HepG2 (cell line): ENCODE measurements around the gene CD302. TPM values are rescaled to one million over a fixed set of nuclear protein-coding genes. Genes with fewer than 3 reads are reported as not detected.

ENCODE experiments used
- ATAC-seq: fragments of 200-7000 bp; cut with Tn5 transposase; 3 replicates; pipeline ENCODE4 v1.9.1; 2020; ENCODE audit warnings: mild to moderate bottlenecking, moderate library complexity
- BruUV-seq: library from RNA; stranded (reverse); fragments of 400-500 nt; replicated peaks from 2 replicates; lab custom pipeline; 2021; lab: Mats Ljungman, UMichigan
- CTCF ChIA-PET: fragments of 300-600 bp; formaldehyde crosslinking; extraction: SDS; loops from one replicate; lab custom pipeline; 2021; ENCODE audit warnings: low total read pairs, inconsistent platforms, low intra/inter-chr PET ratio; lab: Yijun Ruan, JAX
- POLR2A ChIA-PET: fragments of 350-600 bp; sonication (Branson Sonifier 250); formaldehyde crosslinking; loops from one replicate; lab custom pipeline; 2020; ENCODE audit warnings: antibody characterized with exemption, inconsistent platforms; lab: Yijun Ruan, JAX
- DNase-seq: peaks from one replicate; pipeline ENCODE4 v3.0.0-alpha.2; 2015; ENCODE audit warnings: low spot score
- FAIRE-seq: peaks from 3 replicates; lab custom pipeline; 2011; peaks lifted over from hg19 to GRCh38; lab: Jason Lieb, UNC
- H2AFZ ChIP-seq: one replicate; pipeline ENCODE4 v1.6.1; 2011; ENCODE audit warnings: low read length, inconsistent platforms
- H3K27ac ChIP-seq: fragments of 300-600 bp; 3 replicates; pipeline ENCODE4 v1.8.0; 2011; ENCODE audit warnings: mixed run types, mild to moderate bottlenecking, mixed read lengths, low read length, inconsistent platforms; ENCODE audit not compliant: insufficient read depth; ENCODE audit errors: extremely low read length
- H3K27me3 ChIP-seq, 2 experiments: fragments of 200-600 bp in 1 of 2; 2 replicates in 1 of 2; 3 replicates in 1 of 2; pipeline versions ENCODE4 v1.6.0 to v1.8.0; 2011; ENCODE audit warnings: low read length in 2 of 2, mild to moderate bottlenecking in 2 of 2, moderate library complexity in 2 of 2, inconsistent platforms in 1 of 2; ENCODE audit not compliant: insufficient read depth in 2 of 2, control insufficient read depth in 1 of 2
- H3K36me3 ChIP-seq, 2 experiments: fragments of 200-600 bp in 1 of 2; replicated peaks in 1 of 2; 2 replicates in 1 of 2; 3 replicates in 1 of 2; pipeline versions ENCODE4 v1.5.1 to v1.8.0; 2011; ENCODE audit warnings: low read length in 2 of 2, inconsistent platforms in 1 of 2; ENCODE audit not compliant: insufficient read depth in 2 of 2, control insufficient read depth in 1 of 2
- H3K4me1 ChIP-seq: 2 replicates; pipeline ENCODE4 v1.5.1; 2012; ENCODE audit warnings: low read length, inconsistent platforms; ENCODE audit not compliant: insufficient read depth
- H3K4me2 ChIP-seq: 2 replicates; pipeline ENCODE4 v1.6.0; 2011; ENCODE audit warnings: low read depth, low read length, inconsistent platforms
- H3K4me3 ChIP-seq, 3 experiments: fragments of 200-600 bp in 1 of 3; sonication (generic), shearing (Covaris generic) in 1 of 3; replicated peaks in 1 of 3; 2 replicates each; pipeline ENCODE4 v1.5.1; 2011 to 2016; ENCODE audit warnings: low read length in 3 of 3, inconsistent platforms in 2 of 3, low read depth in 2 of 3, mild to moderate bottlenecking in 2 of 3, control low read depth in 1 of 3, mixed read lengths in 1 of 3; ENCODE audit not compliant: insufficient read depth in 1 of 3
- H3K79me2 ChIP-seq: one replicate; pipeline ENCODE4 v1.6.1; 2011; ENCODE audit warnings: low read length, inconsistent platforms; ENCODE audit not compliant: insufficient read depth
- H3K9ac ChIP-seq: 2 replicates; pipeline ENCODE4 v1.6.0; 2011; ENCODE audit warnings: mild to moderate bottlenecking, low read depth, low read length, inconsistent platforms; ENCODE audit not compliant: insufficient read depth
- H3K9me3 ChIP-seq: 2 replicates; pipeline ENCODE4 v1.5.1; 2012; ENCODE audit warnings: mild to moderate bottlenecking, low read length
- H4K20me1 ChIP-seq: 2 replicates; pipeline ENCODE4 v1.6.0; 2011; ENCODE audit warnings: inconsistent platforms, mild to moderate bottlenecking, low read length, moderate library complexity; ENCODE audit not compliant: insufficient read depth
- ZNF883 ChIP-seq: sonication (generic); formaldehyde crosslinking; IDR thresholded peaks from 2 replicates; pipeline ENCODE4 v1.5.1; 2020; ENCODE audit warnings: mild to moderate bottlenecking, missing genetic modification reagents; ENCODE audit errors: not compliant biosample characterization
- WGBS: methylation state at CpG from one replicate; pipeline ENCODE4 v1.1.6; 2017; ENCODE audit warnings: low lambda C conversion rate; 5-methylcytosine and 5-hydroxymethylcytosine counted together
- in situ Hi-C: cut with HindIII; loops from 2 replicates; pipeline ENCODE4 v1.10.0; 2017; ENCODE audit warnings: low pct_unique_long_range_greater_than_20kb; ENCODE audit not compliant: extremely low pct_ligation_motif_present
- intact Hi-C: fragments of 100-400 bp; cut with micrococcal nuclease; formaldehyde crosslinking; loops from one replicate; pipeline ENCODE4 v1.10.0; 2022; ENCODE audit not compliant: unreplicated experiment
- polyA plus RNA-seq, 8 experiments: library from polyadenylated mRNA; depleted of rRNA in 3 of 8; stranded (reverse) in 7 of 8; unstranded in 1 of 8; fragments of >200 nt; fragmentation: Illumina TruSeq in 4 of 8; extraction: Trizol in 4 of 8; gene quantifications; 2 replicates each; pipeline versions ENCODE4 v1.2.1 to v1.2.3, GENCODE V29; 2011 to 2016; ENCODE audit warnings: low read depth in 4 of 8, missing spikeins in 1 of 8, mixed read lengths in 1 of 8; ENCODE audit not compliant: insufficient read depth in 1 of 8
- total RNA-seq, 5 experiments: library from RNA; depleted of rRNA; stranded (reverse); fragments of >200 nt; fragmentation: Illumina TruSeq; extraction: Trizol; gene quantifications; 2 replicates each; pipeline ENCODE4 v1.2.3, GENCODE V29; 2016; ENCODE audit warnings: low read depth in 1 of 5
- TF ChIP-seq, protein P1 (sequence below): sonication (generic); formaldehyde crosslinking; IDR thresholded peaks from 2 replicates; pipeline ENCODE4 v1.5.1; 2020; ENCODE audit warnings: missing genetic modification reagents, mild to moderate bottlenecking, borderline replicate concordance

The CD302 gene
- total and polyA plus RNA-seq, 2 of the 13 experiments (the other 11 are each of a cell fraction or from before 2014, with no cell fraction given) = 8.0 to 15.6 TPM

- Histone ChIP-seq H3K79me2 (no peaks in the 10 kb centered on the region), H3K4me1 (peaks cover 14% of the 10 kb centered on the region), H3K27ac (no peak overlapping the region), H3K27me3 (no peaks in the 10 kb centered on the region; a peak in 1 of 5 replicates), H3K4me3 (no peak overlapping the region), H3K9ac (no peak overlapping the region), H4K20me1 (no peaks in the 10 kb centered on the region), H3K9me3 (no peaks in the 10 kb centered on the region), H3K36me3 (no peaks in the 10 kb centered on the region), H2AFZ (no peak overlapping the region), H3K4me2 (no peak overlapping the region)
- WGBS = 65% methylated on average over 6 of the region's 6 CpGs
- DNase-seq (no peak), FAIRE-seq (no peak), ATAC-seq (no peak)
- POLR2A ChIA-PET = no interaction called here
- no TSS peak for BruUV-seq
- TF ChIP-seq ZNF883 (CRISPR knock-in tag) = no peak
- CTCF ChIA-PET = no interaction called here
- intact Hi-C loops = no loop called here
- in situ Hi-C loops = no loop called here
Measured at GRCh38 chr2:159818940-159819339, 20.9 kb upstream of the CD302 start.

GRCh38 chr2:159817283-159817682 lies 19.3 kb upstream of the CD302 start:
- CTCF ChIA-PET = no interaction called here

More at GRCh38 chr2:159817283-159817682, 19.3 kb upstream of the CD302 start:
- Histone ChIP-seq H3K27me3 (no peaks in the 10 kb centered on the region; a peak in 1 of 5 replicates), H3K4me2 (no peak overlapping the region), H3K4me1 (peaks cover 7% of the 10 kb centered on the region), H4K20me1 (no peaks in the 10 kb centered on the region), H3K27ac (no peak overlapping the region), H2AFZ (no peak overlapping the region), H3K9ac (no peak overlapping the region), H3K36me3 (no peaks in the 10 kb centered on the region), H3K79me2 (no peaks in the 10 kb centered on the region), H3K9me3 (no peaks in the 10 kb centered on the region), H3K4me3 (no peak overlapping the region)
- TF ChIP-seq, protein P1, sequence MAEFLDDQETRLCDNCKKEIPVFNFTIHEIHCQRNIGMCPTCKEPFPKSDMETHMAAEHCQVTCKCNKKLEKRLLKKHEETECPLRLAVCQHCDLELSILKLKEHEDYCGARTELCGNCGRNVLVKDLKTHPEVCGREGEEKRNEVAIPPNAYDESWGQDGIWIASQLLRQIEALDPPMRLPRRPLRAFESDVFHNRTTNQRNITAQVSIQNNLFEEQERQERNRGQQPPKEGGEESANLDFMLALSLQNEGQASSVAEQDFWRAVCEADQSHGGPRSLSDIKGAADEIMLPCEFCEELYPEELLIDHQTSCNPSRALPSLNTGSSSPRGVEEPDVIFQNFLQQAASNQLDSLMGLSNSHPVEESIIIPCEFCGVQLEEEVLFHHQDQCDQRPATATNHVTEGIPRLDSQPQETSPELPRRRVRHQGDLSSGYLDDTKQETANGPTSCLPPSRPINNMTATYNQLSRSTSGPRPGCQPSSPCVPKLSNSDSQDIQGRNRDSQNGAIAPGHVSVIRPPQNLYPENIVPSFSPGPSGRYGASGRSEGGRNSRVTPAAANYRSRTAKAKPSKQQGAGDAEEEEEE (CRISPR knock-in tag) = no peak
- in situ Hi-C loops = no loop called here
- no peak for DNase-seq
- WGBS = 6% methylated on average over 1 of the region's 1 CpG
- FAIRE-seq = no peak
- no TSS peak for BruUV-seq
- ATAC-seq = no peak
- POLR2A ChIA-PET = no interaction called here
- intact Hi-C loops = no loop called here
